Activated T-cell treated with anti-CD3 and anti-CD28 coated beads, Interleukin-2, amount 50 U/mL, for 72 hours (primary cell): Measurements from ENCODE around the gene ANKRD13C. TPM values are rescaled to one million over a fixed set of nuclear protein-coding genes. Genes with fewer than 3 reads are reported as not detected.

Experiments
- ATAC-seq, 2 donors: fragments of 150-1000 bp; cut with Tn5 transposase; replicated peaks in 1 of 2; 2 replicates each; pipeline ENCODE4 v1.10.0; 2021; ENCODE audit warnings: moderate library complexity in 2 of 2, mild to moderate bottlenecking in 1 of 2
- DNase-seq, 2 donors: peaks; one replicate each; pipeline ENCODE4 v3.0.0; 2021 to 2022; ENCODE audit warnings: mixed read lengths in 1 of 2
- H3K27ac Mint-ChIP-seq: one replicate; pipeline ENCODE4 v1.8.0; 2022; ENCODE audit warnings: mild to moderate bottlenecking, moderate library complexity, mixed read lengths
- H3K27me3 Mint-ChIP-seq: one replicate; pipeline ENCODE4 v1.8.0; 2022; ENCODE audit warnings: low read depth, mixed read lengths
- H3K36me3 Mint-ChIP-seq, 2 donors: one replicate each; pipeline ENCODE4 v1.8.0; 2022; ENCODE audit warnings: mixed read lengths in 2 of 2, mild to moderate bottlenecking in 1 of 2; ENCODE audit not compliant: insufficient read depth in 2 of 2
- H3K4me1 Mint-ChIP-seq: one replicate; pipeline ENCODE4 v1.8.0; 2022; ENCODE audit warnings: low read depth, mixed read lengths
- H3K4me3 Mint-ChIP-seq, 2 donors: one replicate each; pipeline ENCODE4 v1.8.0; 2022; ENCODE audit warnings: mild to moderate bottlenecking in 2 of 2, mixed read lengths in 2 of 2, moderate library complexity in 2 of 2
- H3K9me3 Mint-ChIP-seq, 2 donors: one replicate each; pipeline ENCODE4 v1.8.0; 2022; ENCODE audit warnings: mixed read lengths in 2 of 2
- total RNA-seq, 2 donors: library from RNA; stranded (reverse); gene quantifications; one replicate each; pipeline ENCODE4 v1.2.3, GENCODE V29; 2022

Gene ANKRD13C
- total RNA-seq, 2 donors from 2014 or later, result 25.1 to 25.6 TPM

- Mint-ChIP-seq H3K27me3 (no peaks in the 10 kb centered on the region), H3K9me3 (no peaks in the 10 kb centered on the region), H3K4me3 (peak overlapping the region; percentile 33 to 83), H3K27ac (peak overlapping the region; percentile 94), H3K4me1 (peaks cover 59% of the 10 kb centered on the region), H3K36me3 (peaks cover 3 to 35% of the 10 kb centered on the region in 2 donors)
- no peak for ATAC-seq
- no peak for DNase-seq
These were observed 134.5 kb downstream of the ANKRD13C start for GRCh38 chr1:70220015-70220414.

GRCh38 chr1:70211541-70211940 is 143.0 kb downstream of the ANKRD13C start:
- Mint-ChIP-seq H3K27me3 (no peaks in the 10 kb centered on the region), H3K4me1 (peaks cover 63% of the 10 kb centered on the region), H3K36me3 (peaks cover 2 to 11% of the 10 kb centered on the region in 2 donors), H3K9me3 (no peaks in the 10 kb centered on the region), H3K4me3 (peak overlapping the region in 1 of 2 donors; percentile 39), H3K27ac (peak overlapping the region; percentile 75)
- DNase-seq (no peak), ATAC-seq (no peak)

GRCh38 chr1:70210820-70211219 is 143.7 kb downstream of the ANKRD13C start:
- peak in 1 of 2 donors; percentile 53 for ATAC-seq
- no peaks in the 10 kb centered on the region for H3K27me3 Mint-ChIP-seq
- H3K36me3 Mint-ChIP-seq, result peaks cover 2 to 11% of the 10 kb centered on the region in 2 donors

More at GRCh38 chr1:70210820-70211219, 143.7 kb downstream of the ANKRD13C start:
- no peak for DNase-seq
- Mint-ChIP-seq H3K9me3 (no peaks in the 10 kb centered on the region), H3K4me1 (peaks cover 56% of the 10 kb centered on the region), H3K27ac (no peak overlapping the region), H3K4me3 (no peak overlapping the region)

Other genes with a start within 250 kb of the ANKRD13C start
- gene LRRC40, start 149.1 kb downstream of the ANKRD13C start, total RNA-seq, result 10 to 100 TPM; 22.5 to 29.0 TPM
- 100 to 1,000 TPM; 245 TPM for gene SRSF11, start 133.3 kb downstream of the ANKRD13C start, total RNA-seq
- gene CTH, start 56.5 kb upstream of the ANKRD13C start, total RNA-seq, result 10 to 100 TPM; 39.4 to 50.4 TPM